Measurements from ENCODE around the gene BBOX1. TPM values are rescaled to one million over a fixed set of nuclear protein-coding genes. Genes with fewer than 3 reads are reported as not detected.
"Not testable (repeated sequence)": the region's sequence is repeated elsewhere in the genome, so short reads cannot be mapped to it uniquely, and the experiment has no call there.

The BBOX1 gene, protein sequence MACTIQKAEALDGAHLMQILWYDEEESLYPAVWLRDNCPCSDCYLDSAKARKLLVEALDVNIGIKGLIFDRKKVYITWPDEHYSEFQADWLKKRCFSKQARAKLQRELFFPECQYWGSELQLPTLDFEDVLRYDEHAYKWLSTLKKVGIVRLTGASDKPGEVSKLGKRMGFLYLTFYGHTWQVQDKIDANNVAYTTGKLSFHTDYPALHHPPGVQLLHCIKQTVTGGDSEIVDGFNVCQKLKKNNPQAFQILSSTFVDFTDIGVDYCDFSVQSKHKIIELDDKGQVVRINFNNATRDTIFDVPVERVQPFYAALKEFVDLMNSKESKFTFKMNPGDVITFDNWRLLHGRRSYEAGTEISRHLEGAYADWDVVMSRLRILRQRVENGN
- not detected for total RNA-seq

DNA sequence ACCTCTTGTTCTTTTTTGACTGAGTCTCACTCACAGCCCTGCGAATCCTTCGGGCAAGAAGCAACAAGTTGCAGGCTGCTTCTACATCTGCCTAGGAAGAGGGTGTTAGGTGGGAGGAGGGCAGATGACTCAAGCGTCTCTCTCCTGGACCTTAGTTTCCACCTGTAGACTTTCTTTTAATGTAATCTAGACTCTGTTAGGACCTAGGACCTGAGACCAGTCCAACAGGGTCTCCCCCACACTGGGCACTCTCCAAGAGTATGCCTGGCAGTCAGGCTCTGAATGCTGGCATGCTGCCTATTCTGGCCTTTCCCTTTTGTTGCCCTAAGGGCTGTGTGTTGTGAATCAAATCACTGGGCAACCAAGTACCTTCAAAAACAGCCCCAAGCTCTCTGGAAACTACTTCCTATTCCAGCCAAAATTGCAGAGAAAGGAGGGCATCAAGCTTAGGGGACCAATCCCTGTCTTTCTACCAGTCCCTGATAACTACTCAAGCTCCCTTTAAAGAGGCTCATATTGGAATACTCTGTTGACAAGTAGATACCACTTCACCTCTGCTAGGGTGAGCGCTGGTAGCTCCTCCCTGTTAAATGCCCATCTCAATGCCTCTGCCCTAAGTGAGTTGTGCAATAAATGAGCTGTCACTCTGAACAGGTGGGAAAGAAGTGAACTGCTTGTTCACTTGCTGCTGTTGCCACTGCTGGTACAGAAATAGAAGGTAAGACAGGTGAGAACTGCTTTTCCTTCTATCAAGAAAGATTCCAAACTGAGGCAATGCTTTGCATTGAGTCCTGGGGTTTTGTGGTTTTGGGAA lies at the start of gene BBOX1:
Gene BBOX1 (plus strand): TSS at position 514 of the 814 bp plus-strand sequence. CDS start 14,616 bp downstream, outside the sequence.
- no peak for DNase-seq

DNA sequence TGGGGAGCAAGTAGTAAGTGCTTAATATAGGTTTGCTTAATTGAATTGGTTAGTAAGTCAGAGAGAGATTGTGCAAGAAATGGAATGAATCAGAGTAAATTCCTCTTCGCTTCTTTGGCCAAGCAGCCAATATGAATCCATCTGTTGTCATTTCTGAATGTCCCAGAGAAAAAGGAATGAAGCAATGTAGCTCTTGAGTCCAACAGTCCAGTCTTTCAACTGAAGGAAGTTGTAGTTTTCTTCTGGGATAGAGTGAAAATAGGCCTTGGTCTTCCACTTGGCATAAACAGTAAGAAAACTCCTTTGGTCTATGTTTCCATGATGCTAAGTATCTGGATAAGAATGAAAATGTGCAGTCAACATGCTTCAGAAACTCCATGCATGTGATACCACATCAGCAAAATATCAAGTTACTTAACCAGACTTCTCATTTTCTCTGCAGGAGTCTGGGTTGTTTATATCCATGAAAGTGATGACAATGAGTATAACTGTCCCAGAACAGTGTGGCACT lies 48.5 kb upstream of the BBOX1 start:
- no peak for DNase-seq

DNA sequence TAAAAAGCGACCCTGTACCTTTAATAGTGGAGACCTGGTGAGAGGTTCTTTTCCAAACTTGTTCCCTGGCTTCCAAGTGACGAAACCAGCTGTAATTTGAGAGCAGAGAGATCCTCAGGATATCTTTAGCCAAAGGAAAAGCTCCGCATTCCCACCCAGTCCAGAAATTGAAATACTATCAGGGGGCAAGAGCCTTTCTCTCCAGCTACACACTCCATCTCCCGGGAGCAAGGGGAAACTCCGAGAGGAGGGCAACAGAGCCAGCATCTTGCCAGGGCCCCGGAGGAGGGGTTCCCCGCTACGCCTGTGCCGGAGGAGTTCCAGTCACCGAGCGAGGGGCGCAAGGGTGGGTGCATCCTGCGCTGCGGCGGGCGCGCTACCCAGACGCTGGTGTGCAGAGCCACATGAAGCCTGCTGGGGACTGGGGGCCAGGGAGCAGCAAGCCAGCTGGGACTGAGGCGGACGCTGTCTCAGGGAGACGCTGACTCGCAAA lies 46.6 kb upstream of the BBOX1 start, which contains the start of gene FIBIN:
Gene FIBIN (plus strand): TSS at position 148 of the 493 bp plus-strand sequence. CDS start 415 bp downstream, outside the sequence.
- no peak for DNase-seq

DNA sequence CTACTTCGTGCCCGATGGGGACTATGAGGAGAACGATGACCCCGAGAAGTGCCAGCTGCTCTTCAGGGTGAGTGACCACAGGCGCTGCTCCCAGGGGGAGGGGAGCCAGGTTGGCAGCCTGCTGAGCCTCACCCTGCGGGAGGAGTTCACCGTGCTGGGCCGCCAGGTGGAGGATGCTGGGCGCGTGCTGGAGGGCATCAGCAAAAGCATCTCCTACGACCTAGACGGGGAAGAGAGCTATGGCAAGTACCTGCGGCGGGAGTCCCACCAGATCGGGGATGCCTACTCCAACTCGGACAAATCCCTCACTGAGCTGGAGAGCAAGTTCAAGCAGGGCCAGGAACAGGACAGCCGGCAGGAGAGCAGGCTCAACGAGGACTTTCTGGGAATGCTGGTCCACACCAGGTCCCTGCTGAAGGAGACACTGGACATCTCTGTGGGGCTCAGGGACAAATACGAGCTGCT lies 46.0 kb upstream of the BBOX1 start:
- no peak for DNase-seq

DNA sequence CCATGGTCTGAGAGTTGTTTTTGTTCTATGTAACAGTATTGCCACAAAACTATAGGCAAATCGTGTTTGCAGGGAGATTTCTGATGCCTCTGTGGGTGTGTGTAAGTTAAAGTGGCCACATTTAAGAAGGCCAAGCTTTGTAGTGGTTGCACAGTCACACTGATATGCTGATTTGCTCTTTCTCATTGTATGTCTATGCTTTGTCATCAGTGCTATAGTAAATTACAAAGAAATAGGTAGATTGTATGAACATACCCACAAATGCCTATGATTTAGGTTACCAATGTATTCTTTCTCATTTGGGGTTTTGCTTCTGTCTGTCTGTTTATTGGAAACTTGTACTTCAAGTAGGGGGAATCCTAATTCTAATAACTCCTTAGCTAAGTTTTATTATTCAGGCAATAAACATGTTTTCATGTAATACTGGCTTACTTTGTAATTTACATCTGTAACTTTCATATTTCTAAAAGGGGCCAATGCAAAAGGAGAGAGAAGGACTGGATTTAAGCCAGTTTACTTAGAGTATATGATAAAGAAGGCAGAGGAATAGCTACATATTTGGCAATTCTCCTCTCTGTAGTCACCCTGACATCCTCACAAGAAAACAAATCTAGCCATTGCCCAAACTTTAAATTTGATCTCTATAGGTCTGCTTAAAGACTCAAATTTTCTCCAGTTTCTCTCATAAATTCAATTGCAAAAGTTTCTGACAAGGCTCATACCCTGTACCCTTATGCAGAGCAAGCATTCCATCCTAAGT lies 44.7 kb upstream of the BBOX1 start:
- no peak for DNase-seq

DNA sequence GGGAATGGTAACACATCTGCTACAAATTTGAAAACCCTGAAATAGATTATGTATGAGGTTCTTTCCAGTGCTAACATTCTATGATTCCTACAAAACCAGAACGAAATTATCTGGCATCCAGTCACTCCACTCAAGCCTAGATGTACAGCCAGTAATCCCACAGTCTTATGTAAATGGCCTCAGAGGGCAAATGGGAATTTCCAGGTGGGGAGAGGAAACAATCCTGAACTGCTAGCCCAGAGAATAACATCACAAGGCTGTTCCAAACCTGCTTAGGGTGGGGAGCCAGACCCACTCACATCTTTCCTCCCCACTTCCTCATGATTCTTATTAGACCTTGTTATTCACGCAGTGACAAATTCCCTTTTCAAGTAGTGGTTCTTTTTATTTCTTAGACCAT lies 43.2 kb upstream of the BBOX1 start:
- DNase-seq: no peak

DNA sequence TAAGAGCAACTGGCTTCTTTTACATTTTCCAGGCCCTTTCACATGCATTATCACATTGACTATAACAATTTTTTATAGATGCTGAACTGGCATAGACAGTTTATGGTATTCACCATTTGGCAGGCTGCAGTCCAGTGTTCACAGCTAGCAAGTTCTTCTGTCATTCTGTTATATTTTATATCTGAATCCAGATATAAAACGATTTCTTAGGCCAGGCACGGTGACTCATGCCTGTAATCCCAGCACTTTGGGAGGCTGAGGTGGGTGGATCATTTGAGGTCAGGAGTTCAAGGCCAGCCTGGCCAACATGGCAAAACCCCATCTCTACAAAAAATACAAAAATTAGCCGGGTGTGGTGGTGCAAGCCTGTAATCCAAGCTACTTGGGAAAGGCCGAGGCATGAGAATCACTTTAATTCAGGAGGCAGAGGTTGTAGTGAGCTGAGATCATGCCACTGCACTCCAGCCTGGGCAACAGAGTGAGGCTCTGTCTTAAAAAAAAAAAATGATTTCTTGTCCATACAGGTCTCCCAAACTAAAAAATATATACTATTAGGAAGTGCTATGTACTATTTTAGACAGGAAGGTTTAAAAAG lies 39.4 kb upstream of the BBOX1 start:
- not testable (repeated sequence) for DNase-seq

DNA sequence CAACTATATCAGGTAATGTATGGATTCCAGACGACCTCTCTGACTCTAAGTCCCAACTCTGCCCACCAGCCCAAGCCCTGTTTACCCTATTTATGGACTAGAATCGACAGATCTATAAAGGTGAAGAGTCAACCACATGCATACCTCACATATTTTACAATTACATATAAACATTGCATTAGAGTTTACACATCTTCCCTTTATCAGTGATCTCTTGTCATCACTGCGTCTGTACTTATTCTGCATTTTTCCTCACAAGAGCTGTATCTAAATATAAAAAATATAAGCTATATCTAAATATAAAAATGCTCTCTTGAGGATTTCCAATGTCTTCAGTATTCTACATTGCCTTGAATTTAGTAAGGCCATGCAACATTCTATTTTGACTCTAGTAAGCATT lies 38.2 kb upstream of the BBOX1 start:
- no peak for DNase-seq

GRCh38 chr11:27002838-27003237 lies 37.8 kb upstream of the BBOX1 start:
- no peak for DNase-seq

DNA sequence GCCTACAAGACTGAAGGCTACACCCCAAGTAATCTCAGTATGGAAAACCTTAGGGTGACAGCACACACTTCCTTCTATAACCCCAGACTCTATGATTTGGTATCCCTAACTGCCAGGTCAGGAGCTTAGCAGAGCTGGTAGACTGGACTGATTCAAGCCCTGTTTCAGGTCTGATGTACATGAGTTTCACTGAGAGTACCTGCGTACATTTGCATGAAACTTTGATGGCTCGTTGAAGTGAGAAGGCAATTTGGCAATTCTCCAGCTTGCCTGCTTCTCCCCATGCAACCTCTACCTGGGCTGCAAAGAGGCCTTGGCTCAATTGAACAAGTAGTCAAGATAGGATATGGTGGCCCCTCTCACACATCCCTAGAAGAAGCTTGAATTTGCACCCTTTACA lies 36.5 kb upstream of the BBOX1 start:
- no peak for DNase-seq

- DNase-seq: no peak
Measured at GRCh38 chr11:27008811-27009535, 31.6 kb upstream of the BBOX1 start.

DNA sequence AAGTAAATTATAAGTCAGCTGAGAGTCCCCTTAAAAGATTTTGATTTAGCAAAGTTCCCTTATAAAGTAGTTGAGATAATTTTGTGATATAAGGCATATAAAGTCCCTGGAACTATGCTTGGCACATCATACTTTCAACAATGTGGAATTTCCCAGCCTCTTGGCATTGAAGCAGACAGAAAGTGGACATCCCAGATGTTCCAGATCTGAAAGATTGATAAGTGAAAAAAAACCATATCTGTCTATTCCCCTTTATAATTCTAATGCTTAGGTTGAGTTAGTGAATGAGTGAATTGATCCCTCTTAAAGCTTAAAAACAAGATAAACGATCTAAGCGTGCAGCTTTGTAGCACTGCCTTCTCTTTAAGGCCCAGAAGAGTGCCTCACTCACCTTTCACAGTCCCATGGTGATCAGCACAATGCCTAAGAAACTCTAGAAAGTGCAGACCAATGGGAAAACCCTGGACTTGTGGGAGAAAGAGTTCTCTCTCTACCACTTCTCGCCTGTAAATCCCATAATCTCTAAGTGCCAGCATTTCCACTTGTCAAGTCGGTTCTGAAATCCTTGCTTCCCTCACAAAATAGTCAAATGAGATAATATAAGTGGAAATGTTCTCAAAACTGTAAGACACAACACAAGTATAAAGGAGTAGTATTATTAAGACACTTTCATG lies 28.9 kb upstream of the BBOX1 start:
- DNase-seq: no peak

DNA sequence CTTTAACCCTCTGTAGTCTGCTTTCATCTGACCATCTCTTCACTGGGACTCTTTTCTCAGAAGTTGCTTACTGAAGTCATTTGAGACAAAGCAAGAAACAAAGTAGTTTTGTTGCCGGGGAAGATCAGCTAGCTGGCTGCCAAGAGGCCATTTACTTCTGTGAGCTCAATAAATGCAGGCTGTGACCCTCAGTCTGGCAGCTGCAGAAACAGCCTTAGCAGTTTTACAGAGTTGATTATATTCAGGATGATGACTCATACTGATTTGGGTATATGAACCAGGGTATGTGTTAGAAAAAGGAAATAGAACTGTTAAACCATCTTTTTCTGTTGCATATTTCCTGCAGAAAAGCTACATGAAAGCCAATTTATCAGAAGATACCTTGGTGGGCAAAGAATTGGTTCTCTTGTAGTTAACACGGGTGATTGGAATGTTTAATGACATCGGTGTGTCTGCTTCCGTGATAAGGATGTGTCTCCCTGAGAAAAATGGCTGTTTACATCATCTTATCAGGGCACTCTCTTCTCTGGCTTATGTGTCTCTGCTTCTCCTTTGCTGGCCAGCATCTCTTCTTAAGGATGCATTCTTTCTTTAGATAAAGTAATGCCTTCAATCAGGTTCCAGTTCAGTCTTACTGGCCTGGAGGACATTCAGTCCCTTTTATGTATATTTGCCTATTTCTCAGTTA lies 28.2 kb upstream of the BBOX1 start:
- DNase-seq: no peak

- no peak for DNase-seq
Measured at GRCh38 chr11:27013781-27014361, 26.7 kb upstream of the BBOX1 start.

- no peak for DNase-seq
Measured at GRCh38 chr11:27018902-27019529, 21.6 kb upstream of the BBOX1 start.

- no peak for DNase-seq
Measured at GRCh38 chr11:27020751-27021150, 19.9 kb upstream of the BBOX1 start.

GRCh38 chr11:27022659-27023251 lies 17.9 kb upstream of the BBOX1 start:
- no peak for DNase-seq

GRCh38 chr11:27024865-27025264 lies 15.8 kb upstream of the BBOX1 start:
- no peak for DNase-seq

All from effector CD4-positive, alpha-beta T cell (primary cell).